Fibroblast of the aortic adventitia (primary cell): ENCODE results near the gene CORO2B. TPM values are rescaled to one million over a fixed set of nuclear protein-coding genes. Genes with fewer than 3 reads are reported as not detected.

ENCODE experiments used
- DNase-seq: peaks from one replicate; pipeline ENCODE4 v3.0.0-alpha.2; 2010; ENCODE audit warnings: low read depth
- H3K4me3 ChIP-seq: 2 replicates; pipeline ENCODE4 v1.5.1; 2011; ENCODE audit warnings: low read depth, mild to moderate bottlenecking, control low read depth, low read length, moderate library complexity
- total RNA-seq: library from RNA; depleted of rRNA; stranded (reverse); fragments of >200 nt; gene quantifications from 2 replicates; pipeline ENCODE4 v1.2.3, GENCODE V29; 2012; ENCODE audit warnings: low replicate concordance
- TF ChIP-seq, protein P1 (sequence below): IDR thresholded peaks from 2 replicates; pipeline ENCODE4 v1.5.1; 2011; ENCODE audit warnings: mild to moderate bottlenecking, low read length, control low read depth, inconsistent platforms; ENCODE audit not compliant: insufficient read depth

The CORO2B gene
- total RNA-seq, 1 donor, result 23.3 TPM

DNA sequence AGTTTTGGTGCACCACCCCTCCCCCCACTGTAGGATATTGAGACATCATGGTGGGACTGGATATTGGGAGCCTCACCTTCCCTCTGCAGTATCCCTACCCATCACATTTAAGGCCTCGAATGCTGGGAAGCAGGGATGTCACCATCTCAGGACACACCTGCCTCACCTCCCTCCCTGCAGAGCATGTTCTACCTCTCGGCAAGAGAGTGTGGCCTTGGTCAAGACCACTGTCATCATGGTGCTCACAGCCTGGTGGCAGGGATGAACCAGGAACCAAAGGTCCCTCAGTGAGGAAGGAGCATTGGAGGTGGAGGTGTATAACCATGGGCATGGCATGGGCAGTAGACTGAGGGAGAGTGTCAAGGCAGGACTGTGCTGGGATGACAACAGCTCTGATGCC, 104.8 kb downstream of the CORO2B start:
- TF ChIP-seq, protein P1, sequence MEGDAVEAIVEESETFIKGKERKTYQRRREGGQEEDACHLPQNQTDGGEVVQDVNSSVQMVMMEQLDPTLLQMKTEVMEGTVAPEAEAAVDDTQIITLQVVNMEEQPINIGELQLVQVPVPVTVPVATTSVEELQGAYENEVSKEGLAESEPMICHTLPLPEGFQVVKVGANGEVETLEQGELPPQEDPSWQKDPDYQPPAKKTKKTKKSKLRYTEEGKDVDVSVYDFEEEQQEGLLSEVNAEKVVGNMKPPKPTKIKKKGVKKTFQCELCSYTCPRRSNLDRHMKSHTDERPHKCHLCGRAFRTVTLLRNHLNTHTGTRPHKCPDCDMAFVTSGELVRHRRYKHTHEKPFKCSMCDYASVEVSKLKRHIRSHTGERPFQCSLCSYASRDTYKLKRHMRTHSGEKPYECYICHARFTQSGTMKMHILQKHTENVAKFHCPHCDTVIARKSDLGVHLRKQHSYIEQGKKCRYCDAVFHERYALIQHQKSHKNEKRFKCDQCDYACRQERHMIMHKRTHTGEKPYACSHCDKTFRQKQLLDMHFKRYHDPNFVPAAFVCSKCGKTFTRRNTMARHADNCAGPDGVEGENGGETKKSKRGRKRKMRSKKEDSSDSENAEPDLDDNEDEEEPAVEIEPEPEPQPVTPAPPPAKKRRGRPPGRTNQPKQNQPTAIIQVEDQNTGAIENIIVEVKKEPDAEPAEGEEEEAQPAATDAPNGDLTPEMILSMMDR, result no peak
- DNase-seq, result no peak
- no peak overlapping the region for H3K4me3 ChIP-seq

DNA sequence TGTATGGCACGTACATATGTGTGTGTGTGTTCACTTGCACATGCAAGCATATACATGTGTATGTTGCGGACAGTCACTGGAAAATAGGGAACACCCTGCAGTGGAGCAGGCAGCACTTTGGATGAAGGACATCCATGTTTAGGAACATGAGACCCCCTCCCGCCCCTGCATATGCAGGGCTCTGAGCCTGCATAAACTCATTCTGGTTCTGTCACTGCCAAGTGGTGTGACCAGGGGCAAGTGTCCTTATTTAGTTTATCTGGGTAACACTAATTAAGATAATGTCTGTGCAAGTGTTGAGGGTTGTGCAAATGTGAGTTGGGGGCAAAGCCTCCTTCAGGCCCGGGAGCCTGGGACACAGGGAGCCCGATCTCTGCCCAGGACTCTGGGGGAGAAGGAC, 105.7 kb downstream of the CORO2B start:
- TF ChIP-seq, protein P1, result no peak
- H3K4me3 ChIP-seq, result no peak overlapping the region
- no peak for DNase-seq

DNA sequence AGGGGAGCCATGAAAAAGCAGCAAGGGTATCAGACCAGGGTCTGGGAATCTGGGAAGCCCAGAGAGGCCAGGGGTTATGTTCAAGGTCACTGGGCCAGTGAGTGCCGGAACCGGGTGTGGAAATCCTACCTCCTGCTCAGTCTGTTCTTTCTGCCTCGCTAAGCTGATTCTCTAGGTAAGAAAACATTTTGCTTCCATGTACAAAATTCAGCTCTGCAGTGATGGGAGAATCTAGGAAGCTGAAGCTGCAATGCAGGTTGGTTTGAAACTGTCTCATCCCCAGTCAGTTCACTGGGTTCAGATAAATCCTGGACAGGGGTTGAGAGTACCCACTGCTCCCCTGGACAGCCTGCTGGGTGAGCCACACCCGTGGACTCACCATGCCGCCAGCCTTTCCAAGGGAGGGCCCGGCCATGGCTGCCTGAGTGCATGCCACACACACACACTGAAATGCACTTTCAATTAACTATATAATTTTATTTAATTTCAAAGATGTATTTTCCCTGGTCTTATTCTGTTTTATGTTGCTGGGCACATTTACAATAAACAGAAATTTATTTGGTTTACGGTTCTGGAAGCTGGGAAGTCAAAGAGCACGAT, 108.4 kb downstream of the CORO2B start:
- no peak for DNase-seq
- H3K4me3 ChIP-seq, result no peak overlapping the region
- TF ChIP-seq, protein P1, result no peak

DNA sequence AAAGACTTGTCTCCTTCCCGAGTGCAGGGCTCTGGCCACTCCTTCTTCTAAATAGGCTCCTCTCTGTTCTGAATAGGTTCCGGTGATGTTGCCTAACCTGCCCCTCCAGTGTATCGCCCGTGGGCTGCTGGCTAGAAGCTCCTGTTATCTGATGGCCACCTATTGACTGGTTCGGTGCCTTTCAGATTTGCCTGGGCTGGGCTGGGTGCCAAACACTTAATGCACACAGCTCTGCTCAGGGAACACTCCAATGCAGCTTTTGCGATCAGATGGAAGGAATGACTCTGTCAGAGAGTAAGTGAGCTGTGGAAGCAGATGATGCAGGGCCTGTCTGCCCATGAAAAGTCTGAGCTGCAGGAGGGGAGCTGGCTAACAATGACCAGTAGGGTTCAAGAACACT, 112.9 kb downstream of the CORO2B start:
- H3K4me3 ChIP-seq, result no peak overlapping the region
- TF ChIP-seq, protein P1, result no peak
- DNase-seq, result no peak

DNA sequence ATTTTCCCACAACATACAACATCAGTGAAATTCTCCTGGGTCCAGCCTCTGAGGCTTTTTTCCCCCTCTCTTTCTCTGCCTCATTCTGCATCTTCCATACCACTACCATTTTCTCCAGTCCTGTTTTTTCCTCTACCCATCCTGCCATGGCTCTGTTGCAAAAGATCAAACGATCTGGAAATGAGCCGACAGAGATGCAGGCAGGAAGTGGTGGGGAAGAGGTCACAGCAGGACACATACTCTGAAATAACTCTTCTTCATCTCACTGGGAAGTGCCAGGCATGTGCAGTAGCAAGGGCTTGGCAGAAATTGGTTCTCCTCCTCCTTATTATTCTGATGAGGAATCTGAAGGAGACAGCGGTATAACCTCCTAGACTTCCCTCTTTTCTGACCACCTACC, 114.3 kb downstream of the CORO2B start:
- TF ChIP-seq, protein P1, result no peak
- DNase-seq, result no peak
- H3K4me3 ChIP-seq, result no peak overlapping the region

DNA sequence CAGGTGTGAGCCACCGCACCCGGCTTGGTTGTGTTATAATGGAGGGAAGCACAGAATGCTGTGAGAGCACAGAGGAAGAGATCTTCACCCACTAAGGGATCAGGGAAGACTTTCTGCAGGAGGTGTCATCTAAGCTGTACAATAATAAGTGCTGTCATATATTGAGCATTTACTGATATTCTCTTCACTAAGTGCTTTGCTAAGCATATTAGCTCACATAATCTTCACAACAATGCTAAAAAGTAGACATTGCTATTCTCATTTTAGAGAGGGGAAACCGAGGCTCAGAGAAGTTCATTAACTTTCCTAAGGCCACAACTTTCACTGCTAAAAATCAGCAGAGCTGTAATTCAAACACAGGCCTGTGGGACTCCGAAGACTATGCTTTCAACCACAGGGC, 115.3 kb downstream of the CORO2B start:
- TF ChIP-seq, protein P1, result no peak
- no peak for DNase-seq
- H3K4me3 ChIP-seq, result no peak overlapping the region

DNA sequence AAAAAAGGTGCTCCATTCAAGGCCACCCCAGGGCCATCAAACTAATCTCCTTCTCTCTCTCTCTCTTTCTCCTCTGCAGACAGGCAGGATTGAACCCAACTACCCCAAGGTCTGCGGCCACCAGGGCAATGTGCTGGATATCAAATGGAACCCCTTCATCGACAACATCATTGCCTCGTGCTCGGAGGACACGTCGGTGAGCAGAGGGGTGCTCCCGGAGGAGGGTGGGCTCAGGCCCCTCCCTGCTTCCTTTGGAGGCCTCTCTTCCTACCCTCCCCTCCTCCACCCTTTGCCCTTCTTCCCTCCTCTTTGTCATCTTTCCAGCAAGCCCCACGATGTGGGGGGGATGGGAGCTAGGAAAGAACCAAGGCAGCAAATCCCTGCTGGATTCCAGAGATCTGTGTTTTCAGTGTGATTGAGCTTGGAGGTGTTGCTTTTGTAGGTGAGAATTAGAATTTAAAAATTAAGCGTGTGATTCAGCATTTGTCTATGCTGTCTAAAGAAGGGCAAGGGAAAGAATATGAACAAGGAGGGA, 116.3 kb downstream of the CORO2B start:
- TF ChIP-seq, protein P1, result no peak
- H3K4me3 ChIP-seq, result no peak overlapping the region
- no peak for DNase-seq
